HCT116 (cell line): ENCODE results near the gene TBL1X.

ENCODE experiments used
- CTCF ChIP-seq, 3 experiments: fragments of 200-600 bp in 1 of 3; sonication (generic) in 1 of 3; IDR thresholded peaks in 2 of 3; conservative IDR thresholded peaks in 1 of 3; 2 replicates each; pipeline ENCODE4 v1.5.1; 2012 to 2017; ENCODE audit warnings: low read depth in 2 of 3, low read length in 2 of 3, antibody characterized with exemption in 1 of 3, borderline replicate concordance in 1 of 3, control low read depth in 1 of 3, mild to moderate bottlenecking in 1 of 3, mixed read lengths in 1 of 3, mixed run types in 1 of 3, moderate library complexity in 1 of 3; ENCODE audit not compliant: insufficient read depth in 1 of 3
- EZH2 ChIP-seq: fragments of 200-600 bp; sonication (generic); IDR thresholded peaks from 2 replicates; pipeline ENCODE4 v1.6.1; 2017; ENCODE audit warnings: antibody characterized with exemption, mixed run types
- EZH2phosphoT487 ChIP-seq: fragments of 200-600 bp; IDR thresholded peaks from 2 replicates; pipeline ENCODE4 v1.6.1; 2018; ENCODE audit warnings: antibody characterized with exemption, borderline replicate concordance
- POLR2A ChIP-seq: IDR thresholded peaks from 2 replicates; pipeline ENCODE4 v1.7.0; 2011; ENCODE audit warnings: borderline replicate concordance; ENCODE audit not compliant: insufficient read depth, insufficient read length; ENCODE audit errors: extremely low read depth
- SP1 ChIP-seq: IDR thresholded peaks from 2 replicates; pipeline ENCODE4 v1.6.1; 2012; ENCODE audit warnings: low read depth
- SRF ChIP-seq: IDR thresholded peaks from 2 replicates; pipeline ENCODE4 v1.6.1; 2012; ENCODE audit warnings: low read depth

DNA sequence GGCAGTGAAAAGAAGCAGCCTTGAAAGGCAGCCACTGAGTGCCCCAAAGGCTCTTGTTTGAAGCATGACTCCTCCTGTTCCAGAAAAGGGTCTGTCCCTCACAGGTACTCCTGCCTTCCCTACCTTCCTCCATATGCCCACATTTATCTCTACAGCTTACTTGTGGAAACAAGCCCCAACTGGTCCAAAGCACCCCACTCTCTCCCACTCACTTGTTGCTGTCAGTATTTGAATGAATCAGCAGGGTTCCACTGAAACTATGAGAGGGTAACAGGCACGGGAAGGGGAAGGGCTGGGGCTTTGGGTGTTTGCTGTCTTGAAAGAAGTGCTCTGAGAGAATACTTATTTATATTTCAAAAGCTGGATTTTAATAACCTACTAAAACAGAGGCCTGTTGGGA, 265.9 kb downstream of the TBL1X start:
- TF ChIP-seq EZH2: no peak
- TF ChIP-seq SP1: no peak
- TF ChIP-seq POLR2A: no peak
- no peak for TF ChIP-seq CTCF (IDR thresholded peaks at IDR 0.05 in 2 of 3, conservative IDR thresholded peaks at IDR 0.05 in 1 of 3; ENCODE audit: borderline replicate concordance in 1 of 3, insufficient read depth in 1 of 3, low read depth in 2 of 3, low read length in 2 of 3)
- no peak for TF ChIP-seq SRF
- no peak for TF ChIP-seq EZH2phosphoT487
